Coronary artery (tissue), 2 donors: ENCODE results near the gene TCF19.
"Not testable (repeated sequence)": the region's sequence is repeated elsewhere in the genome, so short reads cannot be mapped to it uniquely, and the experiment has no call there.

ENCODE experiments used
- DNase-seq: peaks from one replicate; pipeline ENCODE4 v3.0.0-alpha.2; 2017; ENCODE audit warnings: low spot score
- H3K27ac ChIP-seq, 2 donors: fragments of 200-600 bp; sonication (generic); one replicate each; pipeline ENCODE4 v1.5.1; 2016 to 2019
- H3K4me3 ChIP-seq: fragments of 200-600 bp; sonication (generic); 2 replicates; pipeline ENCODE4 v1.5.1; 2016; ENCODE audit warnings: mild to moderate bottlenecking, moderate library complexity
- CTCF ChIP-seq: fragments of 200-600 bp; sonication (generic); IDR thresholded peaks from one replicate; pipeline ENCODE4 v1.5.1; 2019; ENCODE audit warnings: antibody characterized with exemption

Gene TCF19

DNA sequence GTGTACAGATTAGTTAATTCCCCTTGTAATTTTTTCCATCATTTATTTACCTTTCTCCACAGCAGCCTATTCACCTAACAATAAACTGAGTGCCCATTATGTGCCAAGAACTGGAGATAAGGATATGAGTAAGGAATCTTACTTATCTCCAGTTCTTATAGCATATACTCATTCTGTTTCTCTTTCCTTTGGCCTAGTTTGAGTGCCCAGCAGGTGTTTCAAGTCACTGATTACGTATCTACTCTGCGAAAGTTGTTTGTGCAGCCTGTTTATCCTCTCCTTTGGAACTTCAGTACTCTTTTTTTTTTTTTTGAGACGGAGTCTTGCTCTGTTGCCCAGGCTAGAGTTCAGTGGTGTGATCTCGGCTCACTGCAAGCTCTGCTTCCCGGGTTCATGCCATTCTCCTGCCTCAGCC, 29.4 kb downstream of the TCF19 start:
- no peak overlapping the region for H3K27ac ChIP-seq
- DNase-seq: no peak
- TF ChIP-seq CTCF: no peak
- no peak overlapping the region for H3K4me3 ChIP-seq

GRCh38 chr6:31189223-31189622, 30.8 kb downstream of the TCF19 start:
- DNase-seq: not testable (repeated sequence)

DNA sequence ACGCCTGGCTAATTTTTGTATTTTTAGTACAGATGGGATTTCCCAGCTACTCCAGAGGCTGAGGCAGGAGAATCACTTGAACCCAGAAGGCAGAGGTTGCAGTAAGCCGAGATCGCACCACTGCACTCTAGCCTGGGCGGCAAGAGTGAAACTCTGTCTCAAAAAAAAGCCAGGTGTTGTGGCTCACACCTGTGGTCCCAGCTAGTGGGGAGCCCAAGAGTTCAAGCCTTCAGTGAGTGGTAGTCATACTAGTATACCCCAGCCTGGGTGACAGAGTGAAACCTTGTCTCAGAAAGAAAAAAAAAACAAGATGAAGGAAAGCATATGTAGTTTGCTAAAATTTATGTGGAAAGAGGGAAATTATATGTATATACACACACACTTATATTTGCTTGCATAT, 32.1 kb downstream of the TCF19 start:
- TF ChIP-seq CTCF: no peak
- H3K4me3 ChIP-seq: no peak overlapping the region

More at GRCh38 chr6:31189223-31189622, 30.8 kb downstream of the TCF19 start:
- H3K4me3 ChIP-seq, H3K27ac ChIP-seq: not testable (repeated sequence)

GRCh38 chr6:31192431-31193105, 34.2 kb downstream of the TCF19 start:
- not testable (repeated sequence) for DNase-seq, H3K4me3 ChIP-seq, H3K27ac ChIP-seq

More for the DNA sequence above, 32.1 kb downstream of the TCF19 start:
- no peak overlapping the region for H3K27ac ChIP-seq
- DNase-seq: no peak

DNA sequence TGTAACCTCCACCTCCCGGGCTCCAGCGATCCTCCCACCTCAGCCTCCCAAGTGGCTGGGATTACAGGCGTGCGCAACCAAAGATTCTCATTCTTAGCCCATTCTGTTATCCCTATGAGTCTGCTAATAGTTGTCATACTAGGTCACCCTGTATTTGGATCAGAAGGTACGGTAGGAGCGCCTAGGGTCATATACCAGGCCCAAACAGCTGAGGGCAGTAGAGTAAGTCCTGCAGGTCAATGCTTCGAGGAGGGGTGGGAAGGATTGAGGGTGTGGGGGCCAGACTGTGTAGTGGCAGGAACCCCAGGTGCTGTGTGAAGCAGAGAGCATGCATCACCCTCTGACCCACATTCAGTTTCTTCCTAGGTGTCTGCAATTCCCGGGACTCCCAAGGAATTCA, 34.8 kb downstream of the TCF19 start:
- no peak for DNase-seq
- TF ChIP-seq CTCF: no peak
- no peak overlapping the region for H3K4me3 ChIP-seq
- H3K27ac ChIP-seq: no peak overlapping the region

DNA sequence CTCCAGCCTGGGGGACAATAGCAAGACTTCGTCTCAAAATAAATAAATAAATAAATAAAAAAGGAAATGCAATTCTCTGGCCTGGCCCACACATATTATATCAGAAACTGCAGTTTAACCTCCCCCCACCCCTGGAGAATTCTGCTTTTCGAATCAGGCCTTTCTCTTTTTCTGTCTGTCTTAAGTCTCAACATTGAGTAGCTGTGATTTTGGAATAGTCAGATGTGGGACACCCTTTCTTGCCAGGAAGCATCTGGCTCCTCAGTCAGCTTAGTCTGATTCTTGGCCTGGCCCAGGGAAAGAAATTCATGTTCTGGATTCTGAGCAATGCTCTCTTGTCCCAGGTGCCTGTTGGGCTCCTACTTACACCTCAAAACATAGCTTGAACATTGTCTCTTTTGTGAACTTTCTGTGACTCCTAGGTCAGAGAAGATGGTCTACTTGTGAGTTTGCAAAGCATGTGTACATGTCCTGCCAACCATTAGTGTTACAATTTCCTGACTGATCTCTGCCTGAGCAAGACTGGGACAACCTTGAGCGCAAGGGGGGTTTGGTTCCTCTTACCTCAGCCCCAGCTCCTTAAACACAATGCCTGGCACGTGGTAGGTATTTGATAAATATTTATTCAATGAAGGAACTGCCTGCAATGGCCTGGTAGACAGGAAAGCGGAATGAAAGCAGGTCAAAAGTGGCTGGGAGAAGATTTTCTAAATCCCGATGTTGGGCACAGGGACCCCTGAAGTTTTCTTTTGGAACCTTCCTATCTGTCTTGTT, 35.9 kb downstream of the TCF19 start:
- Histone ChIP-seq H3K27ac (no peak overlapping the region), H3K4me3 (no peak overlapping the region)
- DNase-seq: no peak
- TF ChIP-seq CTCF: no peak

DNA sequence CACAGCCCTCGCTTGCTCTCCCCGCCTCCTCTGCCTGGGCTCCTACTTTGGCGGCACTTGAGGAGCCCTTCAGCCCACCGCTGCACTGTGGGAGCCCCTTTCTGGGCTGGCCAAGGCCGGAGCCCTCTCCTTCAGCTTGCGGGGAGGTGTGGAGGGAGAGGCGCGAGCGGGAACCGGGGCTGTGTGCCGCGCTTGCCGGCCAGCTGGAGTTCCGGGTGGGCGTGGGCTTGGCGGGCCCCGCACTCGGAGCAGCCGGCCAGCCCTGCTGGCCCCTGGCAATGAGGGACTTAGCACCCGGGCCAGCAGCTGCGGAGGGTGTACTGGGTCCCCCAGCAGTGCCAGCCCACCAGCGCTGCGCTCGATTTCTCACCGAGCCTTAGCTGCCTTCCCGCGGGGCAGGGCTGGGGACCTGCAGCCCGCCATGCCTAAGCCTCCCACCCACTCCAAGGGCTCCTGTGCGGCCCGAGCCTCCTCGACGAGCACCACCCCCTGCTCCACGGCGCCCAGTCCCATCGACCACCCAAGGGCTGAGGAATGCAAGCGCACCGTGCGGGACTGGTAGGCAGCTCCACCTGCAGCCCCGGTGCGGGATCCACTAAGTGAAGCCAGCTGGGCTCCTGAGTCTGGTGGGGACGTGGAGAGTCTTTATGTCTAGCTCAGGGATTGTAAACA, 37.1 kb downstream of the TCF19 start:
- not testable (repeated sequence) for H3K27ac ChIP-seq, DNase-seq, H3K4me3 ChIP-seq

DNA sequence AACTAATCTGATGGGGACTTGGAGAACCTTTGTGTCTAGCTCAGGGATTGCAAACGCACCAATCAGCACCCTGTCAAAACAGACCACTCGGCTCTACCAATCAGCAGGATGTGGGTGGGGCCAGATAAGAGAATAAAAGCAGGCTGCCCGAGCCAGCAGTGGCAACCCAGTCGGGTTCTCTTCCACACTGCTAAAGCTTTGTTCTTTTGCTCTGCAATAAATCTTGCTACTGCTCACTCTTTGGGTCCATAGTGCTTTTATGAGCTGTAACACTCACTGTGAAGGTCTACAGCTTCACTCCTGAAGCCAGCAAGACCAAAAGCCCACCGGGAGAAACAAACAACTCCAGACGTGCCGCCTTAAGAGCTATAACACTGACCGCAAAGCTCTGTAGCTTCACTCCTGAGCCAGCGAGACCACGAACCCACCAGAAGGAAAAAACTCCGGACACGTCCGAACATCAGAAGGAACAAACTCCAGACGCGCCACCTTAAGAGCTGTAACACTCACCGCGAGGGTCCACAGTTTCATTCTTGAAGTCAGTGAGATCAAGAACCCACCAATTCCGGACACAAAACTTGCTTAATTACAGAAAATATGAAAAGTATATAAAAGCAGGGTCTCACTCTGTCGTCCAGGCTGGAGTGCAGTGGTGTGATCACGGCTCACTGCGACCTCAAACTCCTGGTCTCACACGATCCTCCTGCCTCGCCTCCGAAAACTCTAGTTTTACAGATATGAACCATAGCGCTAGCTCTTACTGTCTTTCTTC, 38.0 kb downstream of the TCF19 start:
- Histone ChIP-seq H3K4me3 (peak overlapping the region; percentile 80), H3K27ac (peak overlapping the region in 1 of 2 donors; percentile 94)
- DNase-seq: not testable (repeated sequence)
